Activated naive CD4-positive, alpha-beta T cell treated with Interleukin-2 at 50 U/mL for 16 hours (primary cell): Measurements from ENCODE around the gene MYO1H.
"Not testable (repeated sequence)": the region's sequence is repeated elsewhere in the genome, so short reads cannot be mapped to it uniquely, and the experiment has no call there.

Experiments used
- DNase-seq: peaks from one replicate; pipeline ENCODE4 v3.0.0-alpha.2; 2020

Gene MYO1H

GRCh38 chr12:109352184-109352583 lies 4.5 kb downstream of the MYO1H start:
- DNase-seq = no peak

- no peak for DNase-seq
Observed at GRCh38 chr12:109356577-109356976, 8.9 kb downstream of the MYO1H start.

GRCh38 chr12:109357032-109357431 lies 9.3 kb downstream of the MYO1H start:
- no peak for DNase-seq

GRCh38 chr12:109358154-109358869 lies 10.6 kb downstream of the MYO1H start:
- DNase-seq = no peak

DNA sequence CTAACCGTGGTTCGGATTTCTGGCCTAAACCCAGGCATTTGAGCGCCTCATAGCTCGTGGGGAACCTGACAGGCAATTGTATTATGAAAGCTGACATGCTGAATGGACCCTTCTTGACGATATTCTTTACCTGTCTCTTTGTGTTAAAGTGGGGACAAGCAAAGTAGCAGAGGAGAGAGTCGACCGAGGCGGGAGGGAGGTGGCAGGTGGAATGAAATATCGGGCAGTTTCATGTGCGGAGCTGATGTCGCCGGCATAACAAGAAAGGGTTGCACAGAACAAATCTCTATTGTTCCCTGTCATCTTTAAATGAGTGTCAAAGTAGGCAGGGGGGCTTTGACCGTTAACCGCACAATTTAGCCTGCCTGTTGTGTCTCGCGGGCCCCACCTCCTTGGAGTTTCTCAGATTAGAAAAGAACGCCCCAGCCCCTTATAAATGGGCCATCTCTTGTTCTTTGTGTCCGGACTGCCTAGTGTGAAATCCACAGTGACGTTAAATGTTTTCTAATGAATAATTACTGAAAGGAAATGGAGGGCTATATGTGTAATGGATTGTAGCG lies 11.5 kb downstream of the MYO1H start:
- DNase-seq = no peak

- no peak for DNase-seq
Observed at GRCh38 chr12:109369831-109370230, 22.1 kb downstream of the MYO1H start.

GRCh38 chr12:109377139-109377685 lies 29.5 kb downstream of the MYO1H start:
- no peak for DNase-seq

- no peak for DNase-seq
Observed at GRCh38 chr12:109378569-109378968, 30.9 kb downstream of the MYO1H start.

GRCh38 chr12:109382031-109382430 lies 34.3 kb downstream of the MYO1H start:
- no peak for DNase-seq

DNA sequence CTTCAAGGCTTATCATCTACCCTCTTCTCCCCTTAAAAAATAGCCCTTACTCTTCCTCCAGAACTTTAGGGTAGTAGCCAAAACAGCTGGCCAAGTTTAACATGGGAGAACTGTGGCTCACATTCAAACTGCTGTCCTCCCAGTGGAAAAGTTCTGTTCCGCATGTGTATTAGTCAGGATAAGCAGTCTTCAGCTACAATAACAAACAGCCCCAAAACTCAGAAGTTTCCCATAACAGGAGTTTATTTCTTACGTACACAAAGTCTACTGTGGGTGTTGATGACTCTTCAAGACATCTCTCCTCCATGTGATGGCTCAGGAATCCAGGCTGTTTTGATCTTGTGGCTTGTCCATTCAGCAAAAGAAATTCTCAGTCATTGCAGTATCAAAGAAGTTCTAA lies 35.5 kb downstream of the MYO1H start:
- DNase-seq = no peak

- DNase-seq = no peak
Observed at GRCh38 chr12:109385339-109386058, 37.8 kb downstream of the MYO1H start.

DNA sequence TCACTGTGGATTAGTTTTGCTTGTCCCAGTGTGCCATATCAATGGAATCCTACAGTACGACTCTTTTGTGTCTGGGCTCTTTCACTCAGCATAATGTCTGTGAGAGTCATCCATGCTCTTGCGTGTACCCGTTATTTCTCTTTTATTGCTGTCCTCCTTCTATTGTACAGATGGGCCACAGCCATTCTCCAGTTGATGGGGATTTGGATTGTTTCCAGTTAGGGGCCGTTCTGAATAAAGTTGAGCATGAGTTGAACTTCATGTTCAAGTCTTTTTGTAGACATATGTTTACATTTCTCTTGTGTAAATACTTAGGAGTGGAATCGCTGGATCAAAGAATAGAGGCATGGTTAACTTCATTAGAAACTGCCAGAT lies 38.3 kb downstream of the MYO1H start:
- no peak for DNase-seq

DNA sequence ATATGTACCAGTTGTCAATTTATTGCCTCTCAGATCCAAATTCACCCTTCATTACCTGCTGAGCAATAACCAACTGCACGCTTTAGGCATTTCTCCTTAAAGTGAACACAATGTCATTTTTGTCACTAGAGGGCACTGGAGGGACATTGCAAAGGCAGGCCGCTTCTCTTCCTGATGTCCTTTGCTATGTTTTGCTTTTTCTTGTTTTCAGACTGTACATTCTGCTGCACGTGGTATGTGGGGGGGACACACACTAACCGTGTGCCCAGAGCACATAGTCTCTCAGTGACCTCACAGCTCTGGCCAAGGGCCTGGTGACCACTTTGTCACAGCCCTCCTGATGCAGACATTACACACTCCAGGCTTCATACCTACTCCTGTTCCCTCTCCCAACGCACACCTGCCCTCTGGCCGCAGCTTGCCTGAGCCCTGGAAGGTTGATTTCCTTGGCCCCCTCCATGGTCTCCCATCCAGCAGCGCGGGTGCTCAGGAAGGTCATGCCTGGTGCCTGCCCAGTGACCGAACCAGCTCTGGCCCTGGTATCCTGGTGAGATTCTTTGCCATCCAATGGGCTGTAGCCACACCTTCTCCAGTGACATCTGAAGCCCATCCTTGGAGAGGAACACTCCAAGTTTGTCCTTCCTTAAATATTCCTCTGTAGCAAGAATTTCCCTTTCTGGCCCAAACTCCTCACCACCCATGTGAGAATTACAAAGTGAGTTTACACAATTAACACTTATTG lies 39.9 kb downstream of the MYO1H start:
- no peak for DNase-seq

DNA sequence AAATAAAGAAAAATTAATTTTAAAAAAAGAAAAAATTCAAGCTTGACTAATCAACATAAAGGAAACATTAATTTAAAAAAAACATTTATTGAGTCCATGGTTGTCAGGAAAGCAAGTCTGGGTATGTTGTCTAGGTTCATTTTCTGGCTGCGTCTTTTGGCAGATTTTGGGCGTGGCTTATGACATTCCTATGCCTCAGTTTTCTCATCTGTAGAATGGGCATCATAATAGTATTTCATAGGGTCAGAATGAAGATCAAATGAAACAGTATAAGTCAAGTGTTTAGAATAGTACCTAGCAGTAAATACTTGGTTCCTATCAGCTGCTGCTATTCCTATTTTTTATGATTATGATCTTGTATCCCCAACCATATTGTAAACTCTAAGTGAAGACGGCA lies 40.5 kb downstream of the MYO1H start:
- no peak for DNase-seq

- no peak for DNase-seq
Observed at GRCh38 chr12:109389146-109389545, 41.4 kb downstream of the MYO1H start.

- DNase-seq = peak; percentile 30
Observed at GRCh38 chr12:109393437-109394345, 46.0 kb downstream of the MYO1H start.

- no peak for DNase-seq
Observed at GRCh38 chr12:109394891-109395290, 47.2 kb downstream of the MYO1H start.

- not testable (repeated sequence) for DNase-seq
Observed at GRCh38 chr12:109404841-109405240, 57.1 kb downstream of the MYO1H start.

- not testable (repeated sequence) for DNase-seq
Observed at GRCh38 chr12:109406147-109406546, 58.4 kb downstream of the MYO1H start.

DNA sequence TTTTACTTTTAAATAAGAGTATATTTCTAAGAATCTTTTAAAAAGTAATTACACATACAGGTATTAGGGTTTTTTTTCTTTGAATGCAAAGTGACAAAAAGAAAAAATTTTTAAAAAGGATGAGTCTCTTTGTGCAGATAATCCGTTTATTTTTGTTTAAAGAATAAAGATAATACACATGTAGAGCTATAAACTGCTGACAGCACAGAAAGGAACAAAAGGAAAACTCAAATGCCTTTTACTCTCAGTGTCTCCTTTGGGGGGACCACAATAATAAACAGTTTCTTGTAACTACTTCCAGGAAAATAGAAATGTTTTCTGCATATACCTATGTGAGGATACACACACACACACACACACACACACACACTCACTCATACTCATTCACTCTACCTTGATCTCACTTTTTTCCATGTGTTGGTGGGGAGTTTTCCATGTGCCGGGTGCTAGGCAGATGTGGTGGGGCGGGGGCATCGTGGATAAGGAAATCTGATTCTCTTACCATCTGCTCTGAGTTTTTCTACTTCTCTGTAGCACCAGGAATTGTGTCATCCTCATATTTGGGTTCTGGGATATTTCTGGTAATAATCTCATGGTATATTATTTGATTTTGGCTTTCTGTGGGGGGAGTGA lies 71.3 kb downstream of the MYO1H start:
- DNase-seq = no peak

GRCh38 chr12:109421355-109422087 lies 73.8 kb downstream of the MYO1H start:
- no peak for DNase-seq
